Effector memory CD4-positive, alpha-beta T cell (primary cell): ENCODE results near the gene POU2AF1.

Source experiments
- DNase-seq, 3 donors: peaks; one replicate each; pipeline ENCODE4 v3.0.0-alpha.2; 2020
- H3K27ac ChIP-seq: 2 replicates; pipeline ENCODE4 v1.7.0; 2013; ENCODE audit warnings: mild to moderate bottlenecking, low read length, moderate library complexity; ENCODE audit not compliant: insufficient read depth, poor library complexity, severe bottlenecking
- H3K27me3 ChIP-seq: replicated peaks from 2 replicates; pipeline ENCODE4 v1.7.0; 2013; ENCODE audit warnings: mild to moderate bottlenecking, low read length; ENCODE audit not compliant: insufficient read depth, control insufficient read depth, poor library complexity, severe bottlenecking
- H3K36me3 ChIP-seq: 2 replicates; pipeline ENCODE4 v1.7.0; 2013; ENCODE audit warnings: mild to moderate bottlenecking, low read length, moderate library complexity; ENCODE audit not compliant: control insufficient read depth, insufficient read depth
- H3K4me1 ChIP-seq: 2 replicates; pipeline ENCODE4 v1.7.0; 2013; ENCODE audit warnings: low read length, mild to moderate bottlenecking; ENCODE audit not compliant: control insufficient read depth, insufficient read depth, poor library complexity, severe bottlenecking
- H3K4me3 ChIP-seq: 2 replicates; pipeline ENCODE4 v1.7.0; 2013; ENCODE audit warnings: low read length, low read depth, mild to moderate bottlenecking; ENCODE audit not compliant: insufficient read depth, poor library complexity, severe bottlenecking
- H3K9me3 ChIP-seq: 2 replicates; pipeline ENCODE4 v1.7.0; 2013; ENCODE audit warnings: mild to moderate bottlenecking, low read length, moderate library complexity; ENCODE audit not compliant: control insufficient read depth

Gene POU2AF1

GRCh38 chr11:111418436-111418787, 39.3 kb upstream of the POU2AF1 start:
- no peak for DNase-seq
- no peaks in the 10 kb centered on the region for H3K27me3 ChIP-seq
- no peak overlapping the region for H3K27ac ChIP-seq
- no peaks in the 10 kb centered on the region for H3K9me3 ChIP-seq
- H3K4me3 ChIP-seq: no peak overlapping the region
- H3K4me1 ChIP-seq: peaks cover 7% of the 10 kb centered on the region
- H3K36me3 ChIP-seq: no peaks in the 10 kb centered on the region

- Histone ChIP-seq H3K9me3 (no peaks in the 10 kb centered on the region), H3K27ac (no peak overlapping the region), H3K36me3 (no peaks in the 10 kb centered on the region), H3K27me3 (no peaks in the 10 kb centered on the region), H3K4me3 (no peak overlapping the region), H3K4me1 (peaks cover 7% of the 10 kb centered on the region)
- DNase-seq: no peak
Observed at GRCh38 chr11:111417766-111418435, 38.8 kb upstream of the POU2AF1 start.

- no peaks in the 10 kb centered on the region for H3K9me3 ChIP-seq
- no peaks in the 10 kb centered on the region for H3K27me3 ChIP-seq
- H3K4me1 ChIP-seq: peaks cover 7% of the 10 kb centered on the region
- H3K27ac ChIP-seq: no peak overlapping the region
- no peak for DNase-seq
- H3K36me3 ChIP-seq: no peaks in the 10 kb centered on the region
- H3K4me3 ChIP-seq: no peak overlapping the region
Observed at GRCh38 chr11:111417011-111417765, 38.1 kb upstream of the POU2AF1 start.

DNA sequence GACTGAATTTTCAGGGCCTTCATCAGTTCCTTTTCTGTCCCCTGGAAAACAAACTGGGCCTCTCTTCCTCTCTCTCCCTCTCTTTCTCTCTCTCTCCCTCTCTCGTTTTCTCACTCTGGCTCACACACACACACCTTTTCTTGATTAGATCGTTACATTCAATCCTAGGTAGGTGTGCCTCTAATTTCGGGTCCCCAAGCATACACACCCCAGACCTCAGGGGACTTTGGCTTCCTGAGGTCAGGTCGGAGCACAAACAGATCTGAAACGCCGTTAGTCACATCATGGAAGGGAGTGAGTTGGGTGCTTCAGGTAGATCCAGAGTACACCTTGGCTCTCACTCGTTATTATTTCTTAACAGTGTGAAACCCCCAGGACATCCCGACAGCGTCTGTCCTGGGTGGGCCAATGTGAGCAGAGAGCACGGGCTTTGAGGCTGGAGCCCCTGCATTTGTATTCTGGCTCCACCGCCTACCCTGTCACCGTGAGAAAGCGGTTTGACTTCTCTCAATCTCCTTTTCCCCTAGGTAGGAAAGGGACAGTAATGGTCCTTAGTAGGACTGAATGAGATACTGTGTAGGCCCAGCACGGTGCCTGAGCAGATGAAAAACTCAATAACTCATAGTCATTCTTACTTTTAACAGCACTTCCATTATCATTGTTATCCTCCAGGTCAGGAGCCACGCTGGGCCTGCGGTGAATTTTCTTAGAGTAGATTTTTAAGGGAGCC, 37.3 kb upstream of the POU2AF1 start:
- no peak for DNase-seq
- Histone ChIP-seq H3K9me3 (no peaks in the 10 kb centered on the region), H3K36me3 (no peaks in the 10 kb centered on the region), H3K27me3 (no peaks in the 10 kb centered on the region), H3K27ac (no peak overlapping the region), H3K4me3 (no peak overlapping the region), H3K4me1 (peaks cover 7% of the 10 kb centered on the region)

DNA sequence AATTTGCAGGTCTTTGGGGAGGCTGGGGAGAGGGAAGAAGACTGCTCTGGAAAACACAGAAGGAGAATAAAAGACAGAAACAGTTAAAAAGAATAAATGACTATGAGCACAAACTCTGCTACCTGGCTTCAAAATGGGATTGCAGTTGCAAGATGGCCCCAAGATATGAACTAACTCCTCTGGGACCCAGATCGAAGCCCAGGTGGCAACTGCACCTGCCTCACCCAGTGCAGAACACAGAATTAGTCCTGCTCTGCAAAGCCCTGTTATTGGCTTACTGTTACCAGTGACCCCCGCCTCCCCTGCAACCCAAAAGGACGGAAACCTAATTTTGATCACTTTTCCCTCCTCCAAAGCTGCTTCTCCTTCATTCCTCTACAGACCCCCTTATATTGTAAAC, 35.9 kb upstream of the POU2AF1 start:
- no peak for DNase-seq
- Histone ChIP-seq H3K27ac (no peak overlapping the region), H3K36me3 (no peaks in the 10 kb centered on the region), H3K27me3 (no peaks in the 10 kb centered on the region), H3K9me3 (no peaks in the 10 kb centered on the region), H3K4me1 (peaks cover 7% of the 10 kb centered on the region), H3K4me3 (no peak overlapping the region)

DNA sequence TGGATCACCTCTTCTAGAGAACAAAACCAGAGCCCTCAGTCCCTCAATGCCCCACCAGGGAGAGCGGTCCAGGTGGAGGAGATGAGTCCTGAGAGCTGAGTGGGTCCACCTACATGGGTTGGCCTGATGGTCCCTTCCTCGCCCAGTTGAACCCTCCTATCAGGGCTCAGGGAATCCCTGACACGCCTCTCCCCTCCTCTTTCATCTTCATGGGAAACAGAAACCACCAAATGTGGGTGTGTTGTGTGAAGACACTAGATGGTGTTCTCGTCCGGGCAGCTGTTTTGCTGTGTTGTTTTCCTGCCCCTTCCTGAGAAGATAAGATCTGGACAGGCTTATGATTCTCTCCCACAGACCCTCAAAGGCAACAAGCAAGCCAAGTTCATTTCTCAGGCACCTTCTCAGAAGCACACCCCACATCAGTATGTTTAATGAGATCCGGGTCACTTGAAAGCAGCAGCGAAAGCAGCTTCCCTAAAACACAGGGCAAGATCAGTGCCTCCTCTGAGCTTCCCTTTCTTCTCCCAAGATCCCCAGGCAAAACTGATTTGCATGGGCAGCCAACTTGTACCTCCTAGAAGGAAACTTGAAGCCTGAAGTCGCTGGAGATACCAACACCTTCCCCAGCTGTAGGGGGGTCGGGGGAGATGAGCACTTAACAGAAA, 35.3 kb upstream of the POU2AF1 start:
- DNase-seq: no peak
- H3K9me3 ChIP-seq: no peaks in the 10 kb centered on the region
- no peak overlapping the region for H3K27ac ChIP-seq
- no peaks in the 10 kb centered on the region for H3K36me3 ChIP-seq
- H3K4me3 ChIP-seq: no peak overlapping the region
- no peaks in the 10 kb centered on the region for H3K27me3 ChIP-seq
- H3K4me1 ChIP-seq: peaks cover 7% of the 10 kb centered on the region

- peaks cover 7% of the 10 kb centered on the region for H3K4me1 ChIP-seq
- no peaks in the 10 kb centered on the region for H3K9me3 ChIP-seq
- no peak overlapping the region for H3K4me3 ChIP-seq
- H3K27me3 ChIP-seq: no peaks in the 10 kb centered on the region
- DNase-seq: no peak
- H3K36me3 ChIP-seq: no peaks in the 10 kb centered on the region
- H3K27ac ChIP-seq: no peak overlapping the region
Observed at GRCh38 chr11:111413849-111414248, 34.8 kb upstream of the POU2AF1 start.

DNA sequence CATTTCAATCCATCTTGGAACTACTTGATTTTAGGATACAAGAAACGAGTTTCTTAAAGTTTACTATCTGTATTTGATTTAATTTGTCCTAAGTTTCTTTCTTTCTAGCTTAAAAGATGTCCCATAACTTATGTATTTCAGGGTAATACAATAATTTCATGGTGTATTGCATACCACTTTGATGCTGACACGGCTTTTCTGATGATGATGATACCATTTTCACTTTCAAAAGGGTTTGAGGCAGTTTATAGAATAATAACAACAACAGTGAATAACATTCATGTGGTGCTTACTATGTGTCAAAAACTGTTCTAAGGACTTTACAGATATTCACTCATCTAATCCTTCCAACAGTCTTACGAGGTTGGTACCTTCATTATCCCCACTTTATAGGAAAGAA, 33.2 kb upstream of the POU2AF1 start:
- peaks cover 6% of the 10 kb centered on the region for H3K4me1 ChIP-seq
- H3K9me3 ChIP-seq: no peaks in the 10 kb centered on the region
- no peaks in the 10 kb centered on the region for H3K36me3 ChIP-seq
- no peaks in the 10 kb centered on the region for H3K27me3 ChIP-seq
- no peak overlapping the region for H3K4me3 ChIP-seq
- DNase-seq: no peak
- no peak overlapping the region for H3K27ac ChIP-seq

DNA sequence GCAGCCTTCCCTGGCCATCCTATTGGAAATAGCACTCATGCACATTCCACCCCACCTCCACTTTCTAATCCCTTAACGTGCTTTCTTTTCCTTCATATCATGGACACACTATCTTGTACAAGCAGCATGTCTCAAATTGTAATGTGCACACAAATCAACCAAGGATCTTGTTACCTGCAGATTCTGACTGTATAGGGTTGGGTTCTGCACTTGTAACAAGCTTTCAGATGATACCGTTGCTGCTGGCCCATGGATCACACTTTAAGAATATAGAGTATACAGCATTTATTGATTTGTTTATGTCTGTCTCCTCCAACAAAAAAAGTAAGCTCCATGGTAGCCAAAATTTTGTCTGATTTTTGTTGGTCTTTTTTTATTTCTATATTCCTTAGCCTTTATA, 32.4 kb upstream of the POU2AF1 start:
- no peak overlapping the region for H3K4me3 ChIP-seq
- no peaks in the 10 kb centered on the region for H3K27me3 ChIP-seq
- H3K9me3 ChIP-seq: no peaks in the 10 kb centered on the region
- peaks cover 3% of the 10 kb centered on the region for H3K4me1 ChIP-seq
- no peak overlapping the region for H3K27ac ChIP-seq
- no peaks in the 10 kb centered on the region for H3K36me3 ChIP-seq
- DNase-seq: no peak
